ENCODE data around the gene PFKFB3.

PFKFB3 gene

DNA sequence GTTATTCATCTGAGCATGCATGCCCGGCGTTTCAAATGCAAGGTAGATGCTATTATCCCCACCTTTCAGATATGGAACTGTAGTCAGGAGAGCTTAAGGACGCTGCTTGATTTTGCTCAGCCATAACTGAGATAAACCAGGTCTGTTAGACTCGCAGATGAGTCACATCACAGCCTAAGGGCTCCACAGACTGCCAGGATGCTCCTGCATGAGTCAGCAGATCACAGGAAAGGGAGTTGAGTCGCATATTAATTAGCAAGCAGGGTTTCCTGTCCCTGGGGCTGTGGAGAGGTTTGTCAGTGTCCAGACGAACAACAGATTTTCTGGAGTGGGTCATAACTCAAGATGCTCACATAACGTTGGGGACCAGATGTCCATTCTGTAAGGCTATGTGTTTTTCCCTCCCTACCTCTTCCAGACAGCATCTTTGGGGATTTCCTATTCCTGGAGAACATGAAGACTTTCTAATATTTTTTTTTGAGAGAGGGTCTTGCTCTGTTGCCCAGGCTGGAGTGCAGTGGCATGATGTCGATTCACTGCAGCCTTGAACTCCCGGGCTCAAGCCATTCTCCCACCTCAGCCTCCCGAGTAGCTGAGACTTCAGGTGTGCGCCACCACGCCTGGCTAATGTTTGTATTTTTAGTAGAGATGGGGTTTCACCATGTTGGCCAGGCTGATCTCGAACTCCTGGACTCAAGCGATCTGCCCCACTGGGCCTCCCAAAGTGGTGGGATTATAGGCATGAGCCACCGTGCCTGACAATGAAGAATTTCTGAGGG is 36.7 kb downstream of the PFKFB3 start:
- Histone ChIP-seq H3K27ac (ENCODE audit: extremely low read depth, low read depth, low read length) (no peak overlapping the region), H3K9me3 (ENCODE audit: control insufficient read depth, insufficient read depth, low read depth, low read length) (no peaks in the 10 kb centered on the region), H3K4me3 (ENCODE audit: low read depth, low read length) (no peak overlapping the region), H3K36me3 (ENCODE audit: control insufficient read depth in 2 of 2, insufficient read depth in 1 of 2, low read length in 2 of 2) (peaks cover 0 to 3% of the 10 kb centered on the region in 2 experiments; a peak in 1 of 3 replicates), H3K4me1 (ENCODE audit: control insufficient read depth, insufficient read depth, low read length) (no peaks in the 10 kb centered on the region)
- CTCF ChIA-PET: interaction anchor here (1.2 kb wide), 1 partner anchor 37 kb away, joined by 6 read pairs; the partner anchor contains the start of gene PFKFB3
- POLR2A ChIA-PET: interaction anchor here (1.1 kb wide), 1 partner anchor 37 kb away, joined by 5 read pairs; the partner anchor contains the start of gene PFKFB3
- TF ChIP-seq, protein P1, sequence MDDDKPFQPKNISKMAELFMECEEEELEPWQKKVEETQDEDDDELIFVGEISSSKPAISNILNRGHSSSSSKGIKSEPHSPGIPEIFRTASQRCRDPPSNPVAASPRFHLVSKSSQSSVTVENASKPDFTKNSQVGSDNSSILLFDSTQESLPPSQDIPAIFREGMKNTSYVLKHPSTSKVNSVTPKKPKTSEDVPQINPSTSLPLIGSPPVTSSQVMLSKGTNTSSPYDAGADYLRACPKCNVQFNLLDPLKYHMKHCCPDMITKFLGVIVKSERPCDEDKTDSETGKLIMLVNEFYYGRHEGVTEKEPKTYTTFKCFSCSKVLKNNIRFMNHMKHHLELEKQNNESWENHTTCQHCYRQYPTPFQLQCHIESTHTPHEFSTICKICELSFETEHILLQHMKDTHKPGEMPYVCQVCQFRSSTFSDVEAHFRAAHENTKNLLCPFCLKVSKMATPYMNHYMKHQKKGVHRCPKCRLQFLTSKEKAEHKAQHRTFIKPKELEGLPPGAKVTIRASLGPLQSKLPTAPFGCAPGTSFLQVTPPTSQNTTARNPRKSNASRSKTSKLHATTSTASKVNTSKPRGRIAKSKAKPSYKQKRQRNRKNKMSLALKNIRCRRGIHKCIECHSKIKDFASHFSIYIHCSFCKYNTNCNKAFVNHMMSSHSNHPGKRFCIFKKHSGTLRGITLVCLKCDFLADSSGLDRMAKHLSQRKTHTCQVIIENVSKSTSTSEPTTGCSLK (tag by site-specific recombination; IDR thresholded peaks at IDR 0.05): no peak
- TF ChIP-seq ZNF629 (tag by site-specific recombination; IDR thresholded peaks at IDR 0.05) (peak; percentile 30; the same call in 1 of the 2 replicates), YY2 (tag by site-specific recombination; IDR thresholded peaks at IDR 0.05) (no peak), ZNF776 (tag by site-specific recombination; IDR thresholded peaks at IDR 0.05; ENCODE audit: borderline replicate concordance) (no peak), ZBTB48 (tag by site-specific recombination; IDR thresholded peaks at IDR 0.05) (peak; percentile 81), HOXC10 (CRISPR knock-in tag; IDR thresholded peaks at IDR 0.05) (no peak), GFI1B (tag by site-specific recombination; IDR thresholded peaks at IDR 0.05) (no peak), ZNF184 (tag by site-specific recombination; IDR thresholded peaks at IDR 0.05) (peak; percentile 57), TRIM28 (IDR thresholded peaks at IDR 0.05; ENCODE audit: borderline replicate concordance, low read length) (0 out of 2 replicates have a peak, but pooled peaks have one; percentile 22), ZNF19 (tag by site-specific recombination; IDR thresholded peaks at IDR 0.05; ENCODE audit: low read depth) (no peak), ZNF571 (tag by site-specific recombination; IDR thresholded peaks at IDR 0.05) (no peak), ZNF830 (tag by site-specific recombination; IDR thresholded peaks at IDR 0.05; ENCODE audit: low read depth) (no peak), ZNF292 (tag by site-specific recombination; IDR thresholded peaks at IDR 0.05; ENCODE audit: borderline replicate concordance, low read depth) (no peak), ZNF426 (tag by site-specific recombination; IDR thresholded peaks at IDR 0.05) (no peak), ZNF555 (tag by site-specific recombination; conservative IDR thresholded peaks at IDR 0.05) (no peak)
- TF ChIP-seq, protein P2, sequence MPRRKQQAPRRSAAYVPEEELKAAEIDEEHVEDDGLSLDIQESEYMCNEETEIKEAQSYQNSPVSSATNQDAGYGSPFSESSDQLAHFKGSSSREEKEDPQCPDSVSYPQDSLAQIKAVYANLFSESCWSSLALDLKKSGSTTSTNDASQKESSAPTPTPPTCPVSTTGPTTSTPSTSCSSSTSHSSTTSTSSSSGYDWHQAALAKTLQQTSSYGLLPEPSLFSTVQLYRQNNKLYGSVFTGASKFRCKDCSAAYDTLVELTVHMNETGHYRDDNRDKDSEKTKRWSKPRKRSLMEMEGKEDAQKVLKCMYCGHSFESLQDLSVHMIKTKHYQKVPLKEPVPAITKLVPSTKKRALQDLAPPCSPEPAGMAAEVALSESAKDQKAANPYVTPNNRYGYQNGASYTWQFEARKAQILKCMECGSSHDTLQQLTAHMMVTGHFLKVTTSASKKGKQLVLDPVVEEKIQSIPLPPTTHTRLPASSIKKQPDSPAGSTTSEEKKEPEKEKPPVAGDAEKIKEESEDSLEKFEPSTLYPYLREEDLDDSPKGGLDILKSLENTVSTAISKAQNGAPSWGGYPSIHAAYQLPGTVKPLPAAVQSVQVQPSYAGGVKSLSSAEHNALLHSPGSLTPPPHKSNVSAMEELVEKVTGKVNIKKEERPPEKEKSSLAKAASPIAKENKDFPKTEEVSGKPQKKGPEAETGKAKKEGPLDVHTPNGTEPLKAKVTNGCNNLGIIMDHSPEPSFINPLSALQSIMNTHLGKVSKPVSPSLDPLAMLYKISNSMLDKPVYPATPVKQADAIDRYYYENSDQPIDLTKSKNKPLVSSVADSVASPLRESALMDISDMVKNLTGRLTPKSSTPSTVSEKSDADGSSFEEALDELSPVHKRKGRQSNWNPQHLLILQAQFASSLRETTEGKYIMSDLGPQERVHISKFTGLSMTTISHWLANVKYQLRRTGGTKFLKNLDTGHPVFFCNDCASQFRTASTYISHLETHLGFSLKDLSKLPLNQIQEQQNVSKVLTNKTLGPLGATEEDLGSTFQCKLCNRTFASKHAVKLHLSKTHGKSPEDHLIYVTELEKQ (tag by site-specific recombination; IDR thresholded peaks at IDR 0.05; ENCODE audit: borderline replicate concordance): no peak
- TF ChIP-seq, protein P3, sequence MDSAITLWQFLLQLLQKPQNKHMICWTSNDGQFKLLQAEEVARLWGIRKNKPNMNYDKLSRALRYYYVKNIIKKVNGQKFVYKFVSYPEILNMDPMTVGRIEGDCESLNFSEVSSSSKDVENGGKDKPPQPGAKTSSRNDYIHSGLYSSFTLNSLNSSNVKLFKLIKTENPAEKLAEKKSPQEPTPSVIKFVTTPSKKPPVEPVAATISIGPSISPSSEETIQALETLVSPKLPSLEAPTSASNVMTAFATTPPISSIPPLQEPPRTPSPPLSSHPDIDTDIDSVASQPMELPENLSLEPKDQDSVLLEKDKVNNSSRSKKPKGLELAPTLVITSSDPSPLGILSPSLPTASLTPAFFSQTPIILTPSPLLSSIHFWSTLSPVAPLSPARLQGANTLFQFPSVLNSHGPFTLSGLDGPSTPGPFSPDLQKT (IDR thresholded peaks at IDR 0.05; ENCODE audit: borderline replicate concordance, low read depth, low read length): no peak
- TF ChIP-seq, protein P4, sequence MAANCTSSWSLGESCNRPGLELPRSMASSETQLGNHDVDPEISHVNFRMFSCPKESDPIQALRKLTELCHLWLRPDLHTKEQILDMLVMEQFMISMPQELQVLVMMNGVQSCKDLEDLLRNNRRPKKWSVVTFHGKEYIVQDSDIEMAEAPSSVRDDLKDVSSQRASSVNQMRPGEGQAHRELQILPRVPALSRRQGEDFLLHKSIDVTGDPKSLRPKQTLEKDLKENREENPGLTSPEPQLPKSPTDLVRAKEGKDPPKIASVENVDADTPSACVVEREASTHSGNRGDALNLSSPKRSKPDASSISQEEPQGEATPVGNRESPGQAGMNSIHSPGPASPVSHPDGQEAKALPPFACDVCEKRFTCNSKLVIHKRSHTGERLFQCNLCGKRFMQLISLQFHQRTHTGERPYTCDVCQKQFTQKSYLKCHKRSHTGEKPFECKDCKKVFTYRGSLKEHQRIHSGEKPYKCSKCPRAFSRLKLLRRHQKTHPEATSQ (tag by site-specific recombination; IDR thresholded peaks at IDR 0.05): no peak
- TF ChIP-seq, protein P5, sequence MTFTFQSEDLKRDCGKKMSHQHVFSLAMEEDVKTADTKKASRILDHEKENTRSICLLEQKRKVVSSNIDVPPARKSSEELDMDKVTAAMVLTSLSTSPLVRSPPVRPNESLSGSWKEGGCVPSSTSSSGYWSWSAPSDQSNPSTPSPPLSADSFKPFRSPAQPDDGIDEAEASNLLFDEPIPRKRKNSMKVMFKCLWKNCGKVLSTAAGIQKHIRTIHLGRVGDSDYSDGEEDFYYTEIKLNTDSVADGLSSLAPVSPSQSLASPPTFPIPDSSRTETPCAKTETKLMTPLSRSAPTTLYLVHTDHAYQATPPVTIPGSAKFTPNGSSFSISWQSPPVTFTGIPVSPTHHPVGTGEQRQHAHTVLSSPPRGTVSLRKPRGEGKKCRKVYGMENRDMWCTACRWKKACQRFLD (tag by site-specific recombination; IDR thresholded peaks at IDR 0.05): no peak
- TF ChIP-seq, protein P6, sequence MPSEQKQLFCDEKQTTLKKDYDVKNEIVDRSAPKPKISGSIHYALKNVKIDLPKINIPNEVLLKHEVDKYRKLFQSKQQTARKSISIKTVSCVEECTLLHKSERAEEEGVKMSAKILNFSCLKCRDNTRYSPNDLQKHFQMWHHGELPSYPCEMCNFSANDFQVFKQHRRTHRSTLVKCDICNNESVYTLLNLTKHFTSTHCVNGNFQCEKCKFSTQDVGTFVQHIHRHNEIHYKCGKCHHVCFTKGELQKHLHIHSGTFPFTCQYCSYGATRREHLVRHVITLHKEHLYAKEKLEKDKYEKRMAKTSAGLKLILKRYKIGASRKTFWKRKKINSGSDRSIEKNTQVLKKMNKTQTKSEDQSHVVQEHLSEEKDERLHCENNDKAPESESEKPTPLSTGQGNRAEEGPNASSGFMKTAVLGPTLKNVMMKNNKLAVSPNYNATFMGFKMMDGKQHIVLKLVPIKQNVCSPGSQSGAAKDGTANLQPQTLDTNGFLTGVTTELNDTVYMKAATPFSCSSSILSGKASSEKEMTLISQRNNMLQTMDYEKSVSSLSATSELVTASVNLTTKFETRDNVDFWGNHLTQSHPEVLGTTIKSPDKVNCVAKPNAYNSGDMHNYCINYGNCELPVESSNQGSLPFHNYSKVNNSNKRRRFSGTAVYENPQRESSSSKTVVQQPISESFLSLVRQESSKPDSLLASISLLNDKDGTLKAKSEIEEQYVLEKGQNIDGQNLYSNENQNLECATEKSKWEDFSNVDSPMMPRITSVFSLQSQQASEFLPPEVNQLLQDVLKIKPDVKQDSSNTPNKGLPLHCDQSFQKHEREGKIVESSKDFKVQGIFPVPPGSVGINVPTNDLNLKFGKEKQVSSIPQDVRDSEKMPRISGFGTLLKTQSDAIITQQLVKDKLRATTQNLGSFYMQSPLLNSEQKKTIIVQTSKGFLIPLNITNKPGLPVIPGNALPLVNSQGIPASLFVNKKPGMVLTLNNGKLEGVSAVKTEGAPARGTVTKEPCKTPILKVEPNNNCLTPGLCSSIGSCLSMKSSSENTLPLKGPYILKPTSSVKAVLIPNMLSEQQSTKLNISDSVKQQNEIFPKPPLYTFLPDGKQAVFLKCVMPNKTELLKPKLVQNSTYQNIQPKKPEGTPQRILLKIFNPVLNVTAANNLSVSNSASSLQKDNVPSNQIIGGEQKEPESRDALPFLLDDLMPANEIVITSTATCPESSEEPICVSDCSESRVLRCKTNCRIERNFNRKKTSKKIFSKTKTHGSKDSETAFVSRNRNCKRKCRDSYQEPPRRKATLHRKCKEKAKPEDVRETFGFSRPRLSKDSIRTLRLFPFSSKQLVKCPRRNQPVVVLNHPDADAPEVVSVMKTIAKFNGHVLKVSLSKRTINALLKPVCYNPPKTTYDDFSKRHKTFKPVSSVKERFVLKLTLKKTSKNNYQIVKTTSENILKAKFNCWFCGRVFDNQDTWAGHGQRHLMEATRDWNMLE (tag by site-specific recombination; conservative IDR thresholded peaks at IDR 0.05; ENCODE audit: low read depth): no peak
- TF ChIP-seq, protein P7, sequence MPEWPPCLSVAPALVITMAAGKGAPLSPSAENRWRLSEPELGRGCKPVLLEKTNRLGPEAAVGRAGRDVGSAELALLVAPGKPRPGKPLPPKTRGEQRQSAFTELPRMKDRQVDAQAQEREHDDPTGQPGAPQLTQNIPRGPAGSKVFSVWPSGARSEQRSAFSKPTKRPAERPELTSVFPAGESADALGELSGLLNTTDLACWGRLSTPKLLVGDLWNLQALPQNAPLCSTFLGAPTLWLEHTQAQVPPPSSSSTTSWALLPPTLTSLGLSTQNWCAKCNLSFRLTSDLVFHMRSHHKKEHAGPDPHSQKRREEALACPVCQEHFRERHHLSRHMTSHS (tag by site-specific recombination; IDR thresholded peaks at IDR 0.05): no peak
